ENCODE data around the gene TEPSIN.

Gene TEPSIN

GRCh38 chr17:81238815-81239713, at the start of gene TEPSIN, which contains the start of gene NDUFAF8:
Gene TEPSIN (minus strand): TSS chr17:81239055. CDS start chr17:81239033, 22 bp downstream.
Gene NDUFAF8 (plus strand): TSS chr17:81239318. CDS start chr17:81239364, 46 bp downstream.
- DNase-seq (ENCODE audit: low read depth) = peak; percentile 92

DNA sequence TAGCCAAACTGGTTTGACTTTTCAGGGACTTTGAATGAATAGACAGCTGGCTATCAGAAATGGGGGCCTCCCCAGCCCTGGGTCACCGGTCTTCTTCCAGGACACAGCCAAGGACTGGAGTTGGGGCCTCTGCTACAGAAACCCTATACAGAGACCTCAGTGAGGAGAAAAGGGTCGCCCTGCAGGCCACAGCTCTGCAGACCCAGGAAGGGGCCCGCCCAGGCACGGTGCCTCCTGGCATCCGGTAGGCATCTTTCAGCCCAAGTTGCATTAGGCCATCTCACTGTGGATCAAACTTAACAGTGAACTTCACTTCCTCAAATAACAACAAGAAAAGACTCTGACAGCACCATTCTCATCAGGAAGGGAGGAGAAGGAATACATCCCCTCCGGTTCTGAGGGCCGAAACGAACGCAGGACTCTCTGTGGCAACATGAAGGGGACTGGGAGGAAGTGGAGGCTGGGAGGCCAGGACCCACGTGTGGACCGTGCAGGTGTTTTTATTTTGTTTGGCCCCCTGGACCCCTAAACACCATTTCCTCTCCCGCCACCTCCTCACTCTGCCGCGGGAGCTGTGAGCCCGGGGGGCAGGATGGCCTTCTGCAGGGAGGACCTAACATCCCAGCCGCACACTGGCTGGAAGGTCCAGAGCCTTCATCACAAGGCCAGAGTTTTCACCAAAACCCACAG, 49.0 kb upstream of the TEPSIN start:
- DNase-seq (ENCODE audit: low read depth) = no peak

GRCh38 chr17:81287152-81287551, 48.3 kb upstream of the TEPSIN start:
- no peak for DNase-seq (ENCODE audit: low read depth)

- DNase-seq (ENCODE audit: low read depth) = no peak
Measured at GRCh38 chr17:81286491-81287145, 47.8 kb upstream of the TEPSIN start.

DNA sequence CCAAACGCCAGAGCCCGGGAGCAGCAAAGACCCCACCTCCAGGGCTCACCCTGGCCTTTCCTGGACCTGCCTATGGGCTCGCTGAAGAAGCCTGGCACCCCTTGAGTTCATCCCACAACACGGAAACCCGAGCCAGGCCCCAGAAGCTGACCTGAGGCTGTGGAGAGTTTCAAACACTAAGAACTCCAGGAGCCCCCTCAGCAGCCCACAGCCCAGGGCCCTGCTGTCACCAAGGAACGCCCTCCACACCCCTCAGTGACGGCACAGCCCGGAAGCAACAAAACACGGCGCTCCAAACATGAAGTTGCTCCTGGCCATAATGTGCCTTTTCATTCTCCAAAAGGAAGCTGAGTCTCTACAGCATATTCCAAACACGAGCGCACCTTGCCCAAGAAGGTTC, 47.0 kb upstream of the TEPSIN start:
- DNase-seq (ENCODE audit: low read depth) = no peak

DNA sequence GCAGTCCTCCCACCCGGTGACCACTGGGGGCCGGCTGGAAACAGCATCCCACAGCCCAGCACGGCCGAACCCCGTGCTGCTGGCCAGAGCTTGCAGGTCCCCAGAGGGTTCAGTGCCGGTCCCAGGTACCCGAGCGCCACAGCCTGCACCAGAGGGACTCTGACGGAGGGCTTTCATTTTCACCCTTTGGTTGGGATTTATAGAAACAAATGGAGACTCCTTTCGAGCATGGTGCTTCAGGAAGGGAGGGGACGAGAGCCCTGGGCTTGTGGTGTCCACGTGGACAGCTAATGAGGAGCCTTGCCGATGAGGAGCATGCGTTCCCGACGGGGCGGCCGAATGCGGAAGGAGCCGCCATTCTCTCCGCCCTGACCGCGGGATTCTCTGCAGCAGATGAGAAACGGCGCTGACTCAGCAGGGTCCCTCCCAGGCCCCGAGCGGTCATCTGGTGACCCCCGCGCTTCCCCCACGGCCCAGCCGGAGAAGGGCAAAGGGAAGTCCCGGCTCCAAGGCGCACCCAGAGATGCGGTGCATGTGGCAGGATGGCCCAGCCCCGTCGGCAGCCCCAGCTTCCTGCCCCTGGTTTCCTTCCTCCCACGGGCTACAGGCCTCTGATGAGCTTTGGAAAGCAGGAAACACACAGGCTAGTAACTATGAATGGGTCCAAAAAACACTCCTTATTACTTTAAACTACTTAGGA, 46.5 kb upstream of the TEPSIN start:
- peak; percentile 90 for DNase-seq (ENCODE audit: low read depth)

DNA sequence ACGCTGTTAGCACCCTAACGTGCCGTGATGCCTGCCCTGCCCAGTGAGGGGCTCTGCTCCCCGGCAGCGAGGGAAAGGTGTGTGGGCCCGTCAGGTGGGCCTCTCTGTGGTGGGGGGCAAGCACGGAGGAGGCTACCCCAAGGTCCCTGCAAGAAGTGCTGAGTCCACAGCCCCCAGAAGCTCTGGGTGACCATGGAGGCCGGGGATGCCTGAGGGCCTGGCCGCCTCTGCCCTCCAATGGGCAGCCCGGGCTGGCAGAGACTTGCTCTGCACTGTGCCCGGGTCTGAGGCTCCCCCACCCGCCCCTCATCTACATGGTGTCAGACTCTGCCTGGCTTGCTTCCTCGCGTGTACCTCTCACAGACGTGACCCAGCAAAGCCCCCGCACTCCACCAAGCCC, 44.0 kb upstream of the TEPSIN start:
- no peak for DNase-seq (ENCODE audit: low read depth)

DNA sequence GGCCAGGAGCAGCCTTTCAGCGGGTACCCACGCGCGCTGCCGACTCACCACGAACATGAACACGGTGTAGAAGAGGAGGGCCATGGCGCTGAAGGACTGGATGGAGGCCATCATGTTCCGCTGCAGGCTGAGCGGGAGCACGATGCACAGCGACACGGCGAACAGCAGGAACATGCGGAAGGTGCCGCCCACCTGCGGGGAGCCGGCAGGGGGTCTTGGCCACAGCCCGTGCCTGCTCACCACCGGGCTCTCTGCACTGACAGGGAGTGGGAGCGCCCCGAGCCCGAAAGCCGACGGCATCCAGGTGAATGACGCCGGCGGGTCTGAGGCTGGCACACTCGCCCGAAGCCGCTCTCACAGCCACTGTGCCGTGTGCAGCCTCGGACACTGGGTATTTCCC, 43.3 kb upstream of the TEPSIN start:
- no peak for DNase-seq (ENCODE audit: low read depth)

DNA sequence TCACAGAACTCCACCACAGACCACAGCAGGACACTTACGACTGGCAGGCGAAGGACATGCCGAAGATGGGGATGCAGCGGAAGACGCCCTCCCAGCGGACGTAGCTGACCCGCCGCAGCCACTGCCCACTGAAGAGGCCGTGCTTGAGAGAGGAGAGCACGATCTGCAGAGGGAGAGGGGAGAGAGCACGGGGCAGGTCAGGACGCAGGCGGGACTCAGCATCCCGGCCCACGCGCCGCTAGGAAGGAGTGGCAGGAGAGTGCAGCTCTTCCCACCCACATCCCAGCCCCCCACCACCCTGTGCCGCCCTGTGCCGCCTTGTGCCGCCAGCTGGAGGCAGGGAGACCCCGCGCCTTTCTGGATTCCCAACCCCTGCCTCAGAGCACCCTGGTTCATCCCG, 41.7 kb upstream of the TEPSIN start:
- no peak for DNase-seq (ENCODE audit: low read depth)

DNA sequence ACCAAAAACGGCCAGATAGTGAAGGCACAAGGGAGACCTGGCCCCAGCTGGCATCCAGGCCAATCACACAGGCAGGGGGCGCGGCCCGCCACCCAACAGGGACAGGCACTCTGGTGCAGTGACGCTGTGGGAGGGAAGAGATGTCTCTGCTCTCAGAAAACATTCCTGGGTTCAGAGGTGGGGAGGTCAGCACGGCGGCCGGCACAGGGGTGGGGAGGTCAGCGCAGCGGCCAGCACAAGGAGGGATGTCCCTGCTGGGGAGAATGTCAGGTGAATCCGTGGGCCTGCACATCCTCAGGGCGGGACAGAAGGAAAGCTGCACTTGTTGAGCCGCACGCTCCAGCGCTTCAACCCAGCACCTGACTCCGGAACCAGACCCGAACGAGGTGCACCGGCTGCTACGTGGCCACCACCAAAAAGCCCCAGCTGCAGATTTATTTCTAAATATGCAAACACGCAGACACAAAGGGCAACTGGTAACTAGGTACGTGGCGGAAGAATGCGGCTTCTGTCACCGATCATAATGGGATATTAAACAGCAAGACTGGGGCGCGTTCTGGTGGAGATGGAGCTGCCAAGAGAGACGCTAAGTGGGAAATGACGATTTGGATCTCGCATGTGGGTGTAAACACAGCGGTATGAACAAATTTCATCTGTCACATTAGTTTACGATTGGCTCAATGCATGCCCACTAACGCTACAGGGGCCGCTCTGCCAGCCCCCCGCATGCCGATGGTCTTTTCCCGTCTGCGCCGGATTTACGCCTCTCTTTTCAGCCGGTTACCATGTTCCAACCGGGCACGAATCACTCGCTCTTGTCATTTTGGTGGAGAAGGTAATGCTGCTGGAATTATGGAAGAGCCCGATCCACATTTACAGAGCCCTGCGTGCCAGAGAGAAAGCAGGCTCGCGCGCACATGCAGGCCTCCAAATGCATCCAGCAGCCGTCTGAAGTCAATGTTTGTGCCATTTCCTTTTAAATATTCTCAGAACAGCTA, 40.7 kb upstream of the TEPSIN start:
- no peak for DNase-seq (ENCODE audit: low read depth)

DNA sequence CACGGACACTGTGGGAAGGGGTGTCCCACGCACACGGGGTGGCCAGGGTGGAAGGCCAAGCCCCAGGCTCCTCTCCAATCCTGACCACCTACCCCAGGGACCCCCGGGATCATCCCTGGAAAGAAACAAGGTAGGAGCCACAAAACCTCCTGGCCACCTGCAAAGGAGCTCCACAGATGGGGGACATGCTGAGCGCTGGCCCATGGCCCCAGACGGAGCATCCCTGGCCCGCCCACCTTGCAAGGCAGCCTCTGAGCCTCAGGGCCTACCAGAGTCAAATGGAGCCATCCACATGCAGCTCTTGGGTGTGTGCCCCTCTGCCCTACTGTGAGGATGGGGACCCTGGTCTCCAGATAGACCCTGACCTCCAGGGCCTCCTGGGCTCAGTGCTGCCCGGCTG, 40.0 kb upstream of the TEPSIN start:
- DNase-seq (ENCODE audit: low read depth) = no peak

GRCh38 chr17:81277946-81278693, 39.3 kb upstream of the TEPSIN start:
- no peak for DNase-seq (ENCODE audit: low read depth)

- DNase-seq (ENCODE audit: low read depth) = no peak
Measured at GRCh38 chr17:81277421-81277820, 38.6 kb upstream of the TEPSIN start.

DNA sequence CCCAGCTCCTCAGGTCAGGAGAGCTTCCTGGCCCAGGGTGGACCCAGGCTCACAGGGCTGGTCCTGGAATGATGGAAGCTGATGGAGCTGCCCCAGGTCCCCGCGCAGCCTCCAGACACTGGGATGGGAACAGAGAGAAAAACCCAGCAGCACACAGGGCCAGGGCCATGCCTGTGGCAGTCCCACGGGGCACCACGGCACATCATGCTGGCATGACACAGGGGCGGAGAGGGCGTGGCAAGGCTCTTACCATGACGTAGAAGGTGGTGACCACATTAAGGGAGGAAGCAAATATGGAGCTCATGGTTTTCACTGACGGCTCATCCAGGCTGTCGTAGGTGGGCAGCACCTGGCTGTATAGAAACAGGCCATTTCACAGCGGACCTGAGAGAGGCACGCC, 37.9 kb upstream of the TEPSIN start:
- no peak for DNase-seq (ENCODE audit: low read depth)

- DNase-seq (ENCODE audit: low read depth) = no peak
Measured at GRCh38 chr17:81274471-81274855, 35.6 kb upstream of the TEPSIN start.

GRCh38 chr17:81273698-81274470, 35.0 kb upstream of the TEPSIN start:
- DNase-seq (ENCODE audit: low read depth) = no peak

GRCh38 chr17:81272616-81273015, 33.8 kb upstream of the TEPSIN start:
- DNase-seq (ENCODE audit: low read depth) = no peak

DNA sequence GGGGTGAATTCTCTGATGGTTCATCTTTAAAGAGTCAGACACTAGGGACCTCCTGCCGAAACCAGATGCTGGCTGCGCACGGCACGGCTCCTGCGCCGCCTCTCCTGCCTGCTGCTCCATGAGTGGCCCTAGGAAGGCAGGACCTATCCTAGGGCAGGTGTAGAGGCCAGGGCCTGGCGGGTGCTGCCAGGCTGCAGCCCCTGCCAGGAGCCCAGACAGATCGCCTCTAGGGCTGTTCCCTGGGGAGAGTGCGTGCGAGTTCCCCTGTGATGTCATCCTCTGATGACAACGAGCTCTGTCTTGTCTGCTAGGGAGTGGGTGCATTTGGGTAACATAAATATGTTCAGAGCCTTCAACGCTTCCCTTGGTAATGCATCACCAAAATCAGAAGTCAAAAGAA, 32.4 kb upstream of the TEPSIN start:
- DNase-seq (ENCODE audit: low read depth) = no peak

DNA sequence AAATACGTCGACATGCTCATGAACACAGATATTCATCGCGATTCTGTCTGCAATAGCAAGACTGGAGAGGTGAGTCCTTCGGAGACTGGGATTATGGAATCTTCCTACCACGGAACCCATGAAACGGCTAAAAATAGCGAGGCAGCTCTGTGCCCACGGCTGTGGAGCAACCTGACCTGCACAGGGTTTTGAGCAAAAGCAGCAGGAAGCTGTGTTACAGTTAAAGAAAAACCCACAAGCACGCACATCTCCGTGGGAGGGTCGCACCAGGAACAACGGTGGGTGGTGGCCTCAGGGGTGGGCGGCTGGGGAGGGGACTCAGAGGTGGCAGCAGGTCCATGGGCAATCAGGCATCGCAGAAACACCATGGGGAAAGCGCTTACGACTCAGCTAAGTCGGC, 31.4 kb upstream of the TEPSIN start:
- DNase-seq (ENCODE audit: low read depth) = no peak

Measured in CMK (cell line).